ENCODE data around the gene TAF4.
A peak's percentile ranks its signal among the peaks of the same experiment; 100 is the strongest.

Gene TAF4

GRCh38 chr20:62019881-62020492, 45.7 kb downstream of the TAF4 start:
- DNase-seq (ENCODE audit: low read depth) = no peak

- no peak for DNase-seq (ENCODE audit: low read depth)
Observed at GRCh38 chr20:62019144-62019805, 46.4 kb downstream of the TAF4 start.

GRCh38 chr20:62018437-62019143, 47.1 kb downstream of the TAF4 start:
- no peak for DNase-seq (ENCODE audit: low read depth)

- no peak for DNase-seq (ENCODE audit: low read depth)
Observed at GRCh38 chr20:62015540-62016288, 50.0 kb downstream of the TAF4 start.

GRCh38 chr20:62014889-62015537, 50.7 kb downstream of the TAF4 start:
- no peak for DNase-seq (ENCODE audit: low read depth)

- DNase-seq (ENCODE audit: low read depth) = no peak
Observed at GRCh38 chr20:62014488-62014775, 51.2 kb downstream of the TAF4 start.

- DNase-seq (ENCODE audit: low read depth) = no peak
Observed at GRCh38 chr20:62012631-62013030, 53.0 kb downstream of the TAF4 start.

GRCh38 chr20:62011938-62012534, 53.6 kb downstream of the TAF4 start:
- DNase-seq (ENCODE audit: low read depth) = no peak

GRCh38 chr20:62011403-62011790, 54.3 kb downstream of the TAF4 start:
- DNase-seq (ENCODE audit: low read depth) = no peak

- peak; percentile 41 for DNase-seq (ENCODE audit: low read depth)
Observed at GRCh38 chr20:62010551-62011402, 54.9 kb downstream of the TAF4 start.

GRCh38 chr20:62009869-62010445, 55.7 kb downstream of the TAF4 start:
- DNase-seq (ENCODE audit: low read depth) = no peak

- DNase-seq (ENCODE audit: low read depth) = no peak
Observed at GRCh38 chr20:62009322-62009721, 56.4 kb downstream of the TAF4 start.

GRCh38 chr20:62008643-62009183, 57.0 kb downstream of the TAF4 start:
- DNase-seq (ENCODE audit: low read depth) = no peak

GRCh38 chr20:62007127-62007647, 58.5 kb downstream of the TAF4 start:
- DNase-seq (ENCODE audit: low read depth) = no peak

- DNase-seq (ENCODE audit: low read depth) = no peak
Observed at GRCh38 chr20:62006482-62006881, 59.2 kb downstream of the TAF4 start.

- no peak for DNase-seq (ENCODE audit: low read depth)
Observed at GRCh38 chr20:62004614-62005013, 61.1 kb downstream of the TAF4 start.

GRCh38 chr20:62003567-62004405, 61.9 kb downstream of the TAF4 start:
- DNase-seq (ENCODE audit: low read depth) = no peak

GRCh38 chr20:62002882-62003480, 62.7 kb downstream of the TAF4 start:
- DNase-seq (ENCODE audit: low read depth) = no peak
